ENCODE measurements around the gene MANF. TPM values are rescaled to one million over a fixed set of nuclear protein-coding genes. Genes with fewer than 3 reads are reported as not detected.

The MANF gene
- 196 and 305 TPM in 2 replicates for total RNA-seq

DNA sequence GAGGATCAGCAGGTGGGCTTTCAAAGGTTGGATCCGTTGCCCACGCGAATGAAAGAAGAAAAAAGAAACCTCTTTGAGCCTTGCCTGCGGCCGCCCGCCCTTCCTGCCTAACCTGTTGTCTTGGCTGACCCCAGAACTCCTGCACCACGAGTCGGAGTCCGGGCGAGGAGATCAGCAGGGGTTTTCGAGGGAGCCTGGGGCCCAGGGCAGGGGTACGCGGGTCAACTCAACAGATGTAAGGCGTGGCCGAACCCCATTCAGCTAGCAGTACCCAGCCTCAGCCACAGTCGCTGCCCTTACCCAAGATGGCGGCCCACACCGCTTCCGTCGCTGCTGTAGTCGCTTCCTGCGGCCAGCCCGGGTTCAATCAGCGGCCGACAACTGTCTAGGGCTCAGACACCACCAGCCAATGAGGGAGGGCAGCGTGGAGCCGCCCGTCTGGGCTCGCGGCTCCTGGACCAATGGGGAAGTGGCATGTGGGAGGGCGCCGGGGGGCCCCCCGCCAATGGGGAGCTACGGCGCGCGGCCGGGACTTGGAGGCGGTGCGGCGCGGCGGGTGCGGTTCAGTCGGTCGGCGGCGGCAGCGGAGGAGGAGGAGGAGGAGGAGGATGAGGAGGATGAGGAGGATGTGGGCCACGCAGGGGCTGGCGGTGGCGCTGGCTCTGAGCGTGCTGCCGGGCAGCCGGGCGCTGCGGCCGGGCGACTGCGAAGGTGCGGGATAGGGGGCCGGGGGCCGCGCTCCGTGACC is at the start of gene MANF:
Gene MANF, plus strand, starts transcription at position 566 of the 748 bp plus-strand sequence. Its CDS starts 52 bp downstream, at position 618.

DNA sequence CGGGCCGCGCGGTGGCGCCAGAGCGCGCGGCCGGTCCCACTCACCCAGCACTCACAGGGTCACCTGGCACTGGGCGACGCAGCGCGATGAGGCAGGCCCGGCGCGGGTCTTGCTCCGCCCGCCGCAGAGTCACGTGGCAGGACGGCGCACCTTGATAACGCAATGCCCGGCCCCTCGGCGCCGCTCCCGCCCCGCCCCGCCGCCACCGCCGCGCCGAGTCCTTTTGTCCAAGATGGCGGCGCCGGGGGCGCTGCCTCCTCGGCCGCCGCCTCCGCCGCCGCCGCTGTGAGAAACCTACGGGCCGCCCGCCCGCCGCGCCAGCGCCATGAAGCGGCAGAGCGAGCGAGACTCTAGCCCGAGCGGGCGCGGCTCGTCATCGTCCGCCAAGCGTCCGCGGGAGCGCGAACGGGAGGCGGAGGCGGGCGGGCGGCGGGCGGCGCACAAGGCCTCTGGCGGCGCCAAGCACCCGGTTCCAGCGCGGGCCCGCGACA is 6.0 kb downstream of the MANF start, which contains the start of gene RBM15B:
Gene RBM15B, plus strand, starts transcription at position 211 of the 491 bp plus-strand sequence. Its CDS starts 115 bp downstream, at position 326.

Other genes starting within 250 kb of the MANF start
- gene RBM15B, start 6.0 kb downstream of the MANF start, total RNA-seq = 21.7 and 38.9 TPM in 2 replicates
- 13.2 and 20.5 TPM in 2 replicates for gene DCAF1, start 114.7 kb downstream of the MANF start, total RNA-seq
- 9.0 and 14.8 TPM in 2 replicates for gene RAD54L2, start 153.4 kb downstream of the MANF start, total RNA-seq